HepG2 (cell line): ENCODE results near the gene YTHDF1. TPM values are rescaled to one million over a fixed set of nuclear protein-coding genes. Genes with fewer than 3 reads are reported as not detected.

Experiments used
- HNF4G ChIP-seq, 2 experiments: sonication (generic) in 1 of 2; formaldehyde crosslinking in 1 of 2; IDR thresholded peaks; 2 replicates each; pipeline versions ENCODE4 v1.4.0 to v1.6.1; 2011 to 2020; ENCODE audit warnings: borderline replicate concordance in 2 of 2, low read depth in 2 of 2, mild to moderate bottlenecking in 2 of 2, low read length in 1 of 2, missing genetic modification reagents in 1 of 2, moderate library complexity in 1 of 2
- HOXA9 ChIP-seq: sonication (generic); formaldehyde crosslinking; IDR thresholded peaks from 2 replicates; pipeline ENCODE4 v1.8.1; 2022; ENCODE audit warnings: missing genetic modification reagents, mild to moderate bottlenecking, moderate library complexity, borderline replicate concordance
- MAX ChIP-seq: IDR thresholded peaks from 2 replicates; pipeline ENCODE4 v1.6.1; 2012; ENCODE audit warnings: inconsistent platforms
- MED1 ChIP-seq: sonication (generic); formaldehyde crosslinking; IDR thresholded peaks from 2 replicates; pipeline ENCODE4 v1.4.0; 2020; ENCODE audit warnings: missing genetic modification reagents
- NFE2L1 ChIP-seq: sonication (generic); formaldehyde crosslinking; IDR thresholded peaks from 2 replicates; pipeline ENCODE4 v1.4.0; 2020; ENCODE audit warnings: missing genetic modification reagents, mild to moderate bottlenecking, borderline replicate concordance
- NR3C1 ChIP-seq: sonication (generic); formaldehyde crosslinking; IDR thresholded peaks from 2 replicates; pipeline ENCODE4 v1.4.0; 2020; ENCODE audit warnings: missing genetic modification reagents
- PPARG ChIP-seq: conservative IDR thresholded peaks from 2 replicates; pipeline ENCODE4 v1.6.1; 2016; ENCODE audit warnings: missing biosample characterization, missing genetic modification reagents
- RFX5 ChIP-seq: IDR thresholded peaks from 2 replicates; pipeline ENCODE4 v1.6.1; 2011; ENCODE audit warnings: low read depth, low read length, improper control_type of control experiment
- SIX1 ChIP-seq: sonication (generic); formaldehyde crosslinking; IDR thresholded peaks from 2 replicates; pipeline ENCODE4 v1.4.0; 2020; ENCODE audit warnings: missing genetic modification reagents, borderline replicate concordance
- SNAPC2 ChIP-seq: sonication (generic); formaldehyde crosslinking; IDR thresholded peaks from 2 replicates; pipeline ENCODE4 v1.8.1; 2022; ENCODE audit warnings: mild to moderate bottlenecking, missing genetic modification reagents
- TCF12 ChIP-seq, 2 experiments: fragments of 450-650 bp in 1 of 2; sonication (generic) in 1 of 2; formaldehyde crosslinking in 1 of 2; IDR thresholded peaks; 2 replicates each; pipeline versions ENCODE4 v1.6.1 to v1.8.0; 2017 to 2022; ENCODE audit warnings: antibody characterized with exemption in 1 of 2, mild to moderate bottlenecking in 1 of 2, missing genetic modification reagents in 1 of 2, moderate library complexity in 1 of 2
- ZBTB39 ChIP-seq: sonication (generic); formaldehyde crosslinking; IDR thresholded peaks from 2 replicates; pipeline ENCODE4 v1.5.0; 2020; ENCODE audit warnings: missing genetic modification reagents
- ZBTB7A ChIP-seq: sonication (generic); formaldehyde crosslinking; IDR thresholded peaks from 2 replicates; pipeline ENCODE4 v1.8.0; 2022; ENCODE audit warnings: mild to moderate bottlenecking, missing genetic modification reagents
- ZNF280B ChIP-seq: sonication (generic); formaldehyde crosslinking; IDR thresholded peaks from 2 replicates; pipeline ENCODE4 v1.5.0; 2020; ENCODE audit warnings: missing genetic modification reagents, mild to moderate bottlenecking, borderline replicate concordance
- ZNF281 ChIP-seq: sonication (generic); formaldehyde crosslinking; IDR thresholded peaks from 2 replicates; pipeline ENCODE4 v1.4.0; 2020; ENCODE audit warnings: missing genetic modification reagents, borderline replicate concordance
- ZNF672 ChIP-seq: sonication (generic); formaldehyde crosslinking; IDR thresholded peaks from 2 replicates; pipeline ENCODE4 v1.8.1; 2022; ENCODE audit warnings: missing genetic modification reagents
- ZNF781 ChIP-seq: sonication (generic); formaldehyde crosslinking; IDR thresholded peaks from 2 replicates; pipeline ENCODE4 v1.5.1; 2020; ENCODE audit warnings: borderline replicate concordance, mild to moderate bottlenecking, missing genetic modification reagents; ENCODE audit errors: not compliant biosample characterization
- ZNF782 ChIP-seq: sonication (generic); formaldehyde crosslinking; IDR thresholded peaks from 2 replicates; pipeline ENCODE4 v1.4.0; 2020; ENCODE audit warnings: missing genetic modification reagents, mild to moderate bottlenecking, borderline replicate concordance
- ZNF883 ChIP-seq: sonication (generic); formaldehyde crosslinking; IDR thresholded peaks from 2 replicates; pipeline ENCODE4 v1.5.1; 2020; ENCODE audit warnings: mild to moderate bottlenecking, missing genetic modification reagents; ENCODE audit errors: not compliant biosample characterization
- polyA plus RNA-seq, 8 experiments: library from polyadenylated mRNA; depleted of rRNA in 3 of 8; stranded (reverse) in 7 of 8; unstranded in 1 of 8; fragments of >200 nt; fragmentation: Illumina TruSeq in 4 of 8; extraction: Trizol in 4 of 8; gene quantifications; 2 replicates each; pipeline versions ENCODE4 v1.2.1 to v1.2.3, GENCODE V29; 2011 to 2016; ENCODE audit warnings: low read depth in 4 of 8, missing spikeins in 1 of 8, mixed read lengths in 1 of 8; ENCODE audit not compliant: insufficient read depth in 1 of 8
- total RNA-seq, 5 experiments: library from RNA; depleted of rRNA; stranded (reverse); fragments of >200 nt; fragmentation: Illumina TruSeq; extraction: Trizol; gene quantifications; 2 replicates each; pipeline ENCODE4 v1.2.3, GENCODE V29; 2016; ENCODE audit warnings: low read depth in 1 of 5

The YTHDF1 gene
- total and polyA plus RNA-seq, 2 of the 13 experiments (the other 11 are each of a cell fraction or from before 2014, with no cell fraction given), result 34.5 to 37.7 TPM

- TF ChIP-seq HOXA9, result no peak
- TF ChIP-seq HNF4G (IDR thresholded peaks at IDR 0.05; ENCODE audit: borderline replicate concordance, low read depth, low read length), result no peak
- no peak for TF ChIP-seq HNF4G (CRISPR knock-in tag; IDR thresholded peaks at IDR 0.05; ENCODE audit: borderline replicate concordance, low read depth)
- no peak for TF ChIP-seq RFX5
- no peak for TF ChIP-seq NR3C1 (CRISPR knock-in tag)
- TF ChIP-seq TCF12 (IDR thresholded peaks at IDR 0.05), result no peak
- TF ChIP-seq TCF12 (CRISPR knock-in tag; IDR thresholded peaks at IDR 0.05), result no peak
- TF ChIP-seq ZNF782 (CRISPR knock-in tag), result no peak
- TF ChIP-seq ZNF280B (CRISPR knock-in tag), result 0 out of 2 replicates have a peak, but pooled peaks have one; percentile 18
- TF ChIP-seq MAX, result peak; percentile 84
- no peak for TF ChIP-seq ZNF672 (CRISPR knock-in tag)
- TF ChIP-seq ZNF781 (CRISPR knock-in tag), result peak; percentile 30
- peak; percentile 43 for TF ChIP-seq ZNF883 (CRISPR knock-in tag)
- TF ChIP-seq ZBTB39 (CRISPR knock-in tag), result no peak
- no peak for TF ChIP-seq SNAPC2 (CRISPR knock-in tag)
- peak; percentile 22; the same call in 1 of the 2 replicates for TF ChIP-seq PPARG (CRISPR knock-in tag)
- TF ChIP-seq ZNF281 (CRISPR knock-in tag), result peak; percentile 74; the same call in 1 of the 2 replicates
- no peak for TF ChIP-seq SIX1
- peak; percentile 27; the same call in 1 of the 2 replicates for TF ChIP-seq ZBTB7A (CRISPR knock-in tag)
- no peak for TF ChIP-seq MED1 (CRISPR knock-in tag)
- no peak for TF ChIP-seq NFE2L1
Observed at GRCh38 chr20:63235399-63235983, 19.6 kb upstream of the YTHDF1 start, which contains the start of gene BIRC7 (continued).
